Trophoblast cell (in vitro differentiated cells and primary cell): ENCODE results near the gene MTA3.

Experiments used
- DNase-seq, 2 donors: peaks; one replicate each; pipeline ENCODE4 v3.0.0-alpha.2; 2016
- H2AFZ ChIP-seq: 2 replicates; pipeline ENCODE4 v1.6.1; 2013; ENCODE audit warnings: low read length, moderate library complexity, mild to moderate bottlenecking; ENCODE audit not compliant: insufficient read depth, poor library complexity
- H2AK5ac ChIP-seq: 2 replicates; pipeline ENCODE4 v1.6.1; 2013; ENCODE audit warnings: mild to moderate bottlenecking, low read length
- H2BK120ac ChIP-seq: 2 replicates; pipeline ENCODE4 v1.6.1; 2013; ENCODE audit warnings: low read length, mild to moderate bottlenecking, moderate library complexity; ENCODE audit not compliant: insufficient read depth, poor library complexity
- H2BK12ac ChIP-seq: 2 replicates; pipeline ENCODE4 v1.6.1; 2013; ENCODE audit warnings: mild to moderate bottlenecking, low read length, moderate library complexity
- H2BK5ac ChIP-seq: 2 replicates; pipeline ENCODE4 v1.6.1; 2013; ENCODE audit warnings: low read length, low read depth, moderate library complexity, mild to moderate bottlenecking; ENCODE audit not compliant: poor library complexity
- H3K14ac ChIP-seq: 2 replicates; pipeline ENCODE4 v1.6.1; 2013; ENCODE audit warnings: mild to moderate bottlenecking, low read length
- H3K18ac ChIP-seq: 2 replicates; pipeline ENCODE4 v1.6.1; 2013; ENCODE audit warnings: mild to moderate bottlenecking, low read length
- H3K23ac ChIP-seq: 2 replicates; pipeline ENCODE4 v1.6.1; 2013; ENCODE audit warnings: low read length
- H3K27ac ChIP-seq: 2 replicates; pipeline ENCODE4 v1.5.1; 2013; ENCODE audit warnings: low read depth, mild to moderate bottlenecking, inconsistent platforms, low read length, moderate library complexity
- H3K27me3 ChIP-seq: 2 replicates; pipeline ENCODE4 v1.6.1; 2013; ENCODE audit warnings: inconsistent platforms, mild to moderate bottlenecking, low read length, moderate library complexity; ENCODE audit not compliant: insufficient read depth
- H3K36me3 ChIP-seq, 2 experiments: 1 replicate in 1 of 2; 2 replicates in 1 of 2; pipeline ENCODE4 v1.6.1; 2013; ENCODE audit warnings: low read length in 2 of 2, mild to moderate bottlenecking in 2 of 2, moderate library complexity in 1 of 2; ENCODE audit not compliant: insufficient read depth in 2 of 2, control insufficient read depth in 1 of 2
- H3K4ac ChIP-seq: 2 replicates; pipeline ENCODE4 v1.6.1; 2013; ENCODE audit warnings: low read depth, mild to moderate bottlenecking, low read length, moderate library complexity
- H3K4me1 ChIP-seq, 2 experiments: 1 replicate in 1 of 2; 2 replicates in 1 of 2; pipeline ENCODE4 v1.6.1; 2013; ENCODE audit warnings: low read length in 2 of 2, mild to moderate bottlenecking in 2 of 2, moderate library complexity in 1 of 2; ENCODE audit not compliant: insufficient read depth in 2 of 2, control insufficient read depth in 1 of 2
- H3K4me2 ChIP-seq: 2 replicates; pipeline ENCODE4 v1.6.1; 2013; ENCODE audit warnings: inconsistent platforms, mild to moderate bottlenecking, low read length, moderate library complexity
- H3K4me3 ChIP-seq: 2 replicates; pipeline ENCODE4 v1.5.1; 2013; ENCODE audit warnings: mild to moderate bottlenecking, low read depth, low read length, inconsistent platforms
- H3K79me1 ChIP-seq: one replicate; pipeline ENCODE4 v1.6.1; 2013; ENCODE audit warnings: low read length
- H3K79me2 ChIP-seq: 2 replicates; pipeline ENCODE4 v1.6.1; 2013; ENCODE audit warnings: low read length, mild to moderate bottlenecking; ENCODE audit not compliant: control insufficient read depth, insufficient read depth, poor library complexity
- H3K9ac ChIP-seq: 2 replicates; pipeline ENCODE4 v1.6.1; 2013; ENCODE audit warnings: mild to moderate bottlenecking, low read length
- H3K9me3 ChIP-seq: 2 replicates; pipeline ENCODE4 v1.6.1; 2013; ENCODE audit warnings: low read depth, mild to moderate bottlenecking, control low read depth, inconsistent platforms, low read length; ENCODE audit not compliant: insufficient read depth
- H4K12ac ChIP-seq: 2 replicates; pipeline ENCODE4 v1.6.1; 2013; ENCODE audit warnings: low read depth, mild to moderate bottlenecking, low read length, moderate library complexity
- H4K8ac ChIP-seq: 2 replicates; pipeline ENCODE4 v1.6.1; 2013; ENCODE audit warnings: low read depth, mild to moderate bottlenecking, low read length, moderate library complexity
- H4K91ac ChIP-seq: one replicate; pipeline ENCODE4 v1.6.1; 2013; ENCODE audit warnings: low read depth, mild to moderate bottlenecking, low read length, moderate library complexity
- WGBS: extraction: QIAGEN DNeasy Blood & Tissue Kit; methylation state at CpG from one replicate; pipeline ENCODE4 v1.1.7; 2013; ENCODE audit warnings: missing lambda C conversion rate; ENCODE audit not compliant: insufficient read length, insufficient coverage; ENCODE audit errors: extremely low coverage; 5-methylcytosine and 5-hydroxymethylcytosine counted together

Gene MTA3

DNA sequence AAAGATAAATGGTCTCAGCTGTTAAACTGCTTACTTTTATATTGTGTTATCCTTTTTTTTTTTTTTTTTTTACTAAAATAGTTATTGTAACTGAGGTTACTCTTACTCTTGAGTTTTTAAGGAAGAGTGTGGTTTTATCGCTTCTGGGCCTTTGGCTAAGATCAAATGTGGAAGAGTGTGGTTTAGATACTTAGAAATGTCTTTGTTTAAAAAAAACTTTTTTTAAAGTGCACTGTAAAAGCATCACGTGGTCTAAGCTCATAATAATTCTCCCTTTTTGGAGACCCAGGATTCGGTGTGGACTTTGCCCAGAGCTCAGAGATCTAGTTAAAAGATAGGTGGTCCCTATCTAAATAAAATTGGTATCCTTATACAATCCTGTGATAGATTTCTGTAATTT, 207.4 kb downstream of the MTA3 start:
- Histone ChIP-seq H4K91ac (no peak overlapping the region), H3K4me2 (no peak overlapping the region), H3K79me1 (no peaks in the 10 kb centered on the region), H2AFZ (no peak overlapping the region), H4K8ac (no peak overlapping the region), H3K27me3 (no peaks in the 10 kb centered on the region), H3K27ac (no peak overlapping the region), H3K14ac (no peak overlapping the region), H3K23ac (no peak overlapping the region), H3K4me3 (no peak overlapping the region), H3K4me1 (no peaks in the 10 kb centered on the region), H3K79me2 (no peaks in the 10 kb centered on the region), H2AK5ac (no peak overlapping the region), H2BK12ac (no peak overlapping the region), H3K36me3 (peaks cover 0 to 9% of the 10 kb centered on the region in 2 experiments), H4K12ac (no peak overlapping the region), H2BK120ac (no peak overlapping the region), H3K9me3 (peaks cover 5% of the 10 kb centered on the region), H3K18ac (no peak overlapping the region), H2BK5ac (no peak overlapping the region), H3K9ac (no peak overlapping the region), H3K4ac (no peak overlapping the region)
- no CpG with 5 or more reads among the region's 3 CpGs for WGBS
- no peak for DNase-seq

DNA sequence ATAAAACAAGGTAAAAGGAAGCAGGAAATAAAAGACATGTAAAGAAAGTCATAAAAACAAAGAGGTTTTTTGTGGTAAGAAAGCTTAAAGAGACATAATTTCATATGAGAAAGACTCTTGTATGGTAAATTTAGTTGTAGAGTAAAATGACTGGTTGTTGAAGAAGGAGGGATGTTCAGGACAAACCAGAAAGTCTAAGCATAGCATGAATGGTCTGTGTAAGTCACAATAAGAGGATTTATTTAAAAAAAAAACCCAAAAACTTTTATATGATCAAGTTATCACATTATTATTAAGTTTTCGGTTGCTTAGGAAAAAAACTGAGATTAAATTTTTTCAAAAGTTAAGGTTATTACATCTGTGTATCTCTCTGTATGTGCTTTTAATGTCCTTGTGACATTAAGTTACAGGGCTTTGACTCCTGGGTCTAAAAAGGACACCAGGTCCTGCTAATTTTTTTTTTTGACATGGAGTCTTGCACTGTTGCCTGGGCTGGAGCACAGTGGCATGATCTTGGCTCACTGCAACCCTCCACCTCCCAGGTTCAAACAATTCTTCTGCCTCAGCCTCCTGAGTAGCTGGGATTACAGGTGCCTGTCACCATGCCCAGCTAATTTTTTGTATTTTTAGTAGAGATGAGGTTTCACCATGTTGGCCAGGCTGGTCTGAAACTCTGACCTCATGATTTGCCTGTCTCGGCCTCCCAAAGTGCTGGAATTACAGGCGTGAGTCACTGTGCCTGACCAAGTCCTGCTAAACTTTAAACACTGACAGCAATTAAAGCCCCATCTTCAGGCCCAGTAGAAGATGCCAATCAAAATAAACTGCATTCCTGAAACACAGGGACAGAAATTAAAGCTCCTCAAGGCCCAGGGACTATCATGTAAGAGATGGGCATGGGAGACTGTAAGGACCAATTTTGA, 209.7 kb downstream of the MTA3 start:
- H3K4me1 ChIP-seq: no peaks in the 10 kb centered on the region
- no CpG with 5 or more reads among the region's 3 CpGs for WGBS
- no peak overlapping the region for H2AFZ ChIP-seq
- H3K4me2 ChIP-seq: no peak overlapping the region
- no peak overlapping the region for H2AK5ac ChIP-seq
- no peak overlapping the region for H2BK12ac ChIP-seq
- no peak overlapping the region for H3K4me3 ChIP-seq
- H3K9me3 ChIP-seq: peaks cover 7% of the 10 kb centered on the region
- no peak overlapping the region for H3K23ac ChIP-seq
- H3K79me2 ChIP-seq: no peaks in the 10 kb centered on the region
- H3K79me1 ChIP-seq: no peaks in the 10 kb centered on the region
- no peak overlapping the region for H3K14ac ChIP-seq
- no peak overlapping the region for H2BK120ac ChIP-seq
- H3K36me3 ChIP-seq: peaks cover 4 to 12% of the 10 kb centered on the region in 2 experiments
- H4K12ac ChIP-seq: no peak overlapping the region
- H3K27me3 ChIP-seq: no peaks in the 10 kb centered on the region
- H4K91ac ChIP-seq: no peak overlapping the region
- no peak overlapping the region for H3K4ac ChIP-seq
- H3K18ac ChIP-seq: no peak overlapping the region
- no peak overlapping the region for H2BK5ac ChIP-seq
- no peak overlapping the region for H3K27ac ChIP-seq
- no peak overlapping the region for H3K9ac ChIP-seq
- no peak for DNase-seq
- H4K8ac ChIP-seq: no peak overlapping the region

DNA sequence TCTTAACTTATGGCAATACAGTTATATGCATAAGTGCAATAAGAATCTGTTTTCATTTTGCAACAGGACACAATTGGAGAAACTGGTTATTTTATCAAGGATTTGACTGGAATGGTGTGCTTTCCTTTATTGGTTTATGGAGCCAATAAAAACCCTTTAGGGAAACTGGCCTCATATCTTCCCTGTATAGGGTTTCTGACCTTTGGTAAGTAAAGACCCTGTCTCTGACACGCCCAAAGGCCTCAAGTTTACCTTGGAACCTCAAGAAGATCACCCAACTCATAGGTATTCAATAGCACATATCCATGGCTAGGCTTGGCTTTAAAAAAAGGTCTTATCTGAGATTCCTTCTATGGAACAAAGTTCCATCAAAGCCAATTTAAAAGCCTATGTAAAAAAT, 212.7 kb downstream of the MTA3 start:
- H3K9me3 ChIP-seq: peaks cover 11% of the 10 kb centered on the region
- no CpG with 5 or more reads among the region's 1 CpG for WGBS

DNA sequence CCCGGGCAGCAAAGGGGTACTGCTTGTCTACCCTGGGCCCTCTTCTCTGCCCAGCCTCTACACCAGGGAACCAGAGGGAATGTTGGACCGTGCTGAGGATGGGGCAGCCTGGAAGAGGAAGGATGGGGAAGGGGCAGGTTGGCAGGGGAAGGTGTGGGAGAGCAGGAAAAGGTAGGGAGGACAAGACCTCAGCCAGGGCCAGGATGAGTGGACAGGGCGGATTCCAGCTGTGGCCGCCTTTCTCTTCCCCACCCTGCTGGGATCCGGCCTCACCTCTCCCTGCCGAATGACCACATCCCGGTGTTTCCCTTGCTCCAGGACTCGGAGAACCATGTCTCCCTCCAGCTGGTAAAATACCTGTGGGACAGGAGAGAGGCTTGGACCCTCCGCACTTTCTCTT, 215.1 kb downstream of the MTA3 start:
- no peaks in the 10 kb centered on the region for H3K79me2 ChIP-seq
- H3K27me3 ChIP-seq: no peaks in the 10 kb centered on the region
- no peak overlapping the region for H3K18ac ChIP-seq
- H2BK5ac ChIP-seq: no peak overlapping the region
- no peak overlapping the region for H2BK120ac ChIP-seq
- H3K4me2 ChIP-seq: no peak overlapping the region
- H3K14ac ChIP-seq: no peak overlapping the region
- H3K36me3 ChIP-seq: peaks cover 8 to 18% of the 10 kb centered on the region in 2 experiments
- H2AK5ac ChIP-seq: no peak overlapping the region
- H3K4me3 ChIP-seq: no peak overlapping the region
- no peak overlapping the region for H4K8ac ChIP-seq
- H4K12ac ChIP-seq: no peak overlapping the region
- no peak overlapping the region for H4K91ac ChIP-seq
- H3K4ac ChIP-seq: no peak overlapping the region
- no peak overlapping the region for H3K23ac ChIP-seq
- H2BK12ac ChIP-seq: no peak overlapping the region
- no peak overlapping the region for H2AFZ ChIP-seq
- no peak for DNase-seq
- H3K27ac ChIP-seq: no peak overlapping the region
- no peaks in the 10 kb centered on the region for H3K79me1 ChIP-seq
- H3K4me1 ChIP-seq: peaks cover 12 to 14% of the 10 kb centered on the region in 2 experiments
- no peak overlapping the region for H3K9ac ChIP-seq
- no CpG with 5 or more reads among the region's 9 CpGs for WGBS
- H3K9me3 ChIP-seq: peaks cover 11% of the 10 kb centered on the region

More for the DNA sequence above, 212.7 kb downstream of the MTA3 start:
- no peak overlapping the region for H3K18ac ChIP-seq
- H2BK5ac ChIP-seq: no peak overlapping the region
- no peak overlapping the region for H3K4me3 ChIP-seq
- no peaks in the 10 kb centered on the region for H3K79me1 ChIP-seq
- H4K12ac ChIP-seq: no peak overlapping the region
- H3K23ac ChIP-seq: no peak overlapping the region
- H3K9ac ChIP-seq: no peak overlapping the region
- H3K36me3 ChIP-seq: peaks cover 8 to 16% of the 10 kb centered on the region in 2 experiments
- no peak for DNase-seq
- no peak overlapping the region for H2BK120ac ChIP-seq
- no peaks in the 10 kb centered on the region for H3K79me2 ChIP-seq
- no peak overlapping the region for H4K91ac ChIP-seq
- H3K4ac ChIP-seq: no peak overlapping the region
- no peak overlapping the region for H2AFZ ChIP-seq
- H4K8ac ChIP-seq: no peak overlapping the region
- H3K4me2 ChIP-seq: no peak overlapping the region
- no peak overlapping the region for H3K27ac ChIP-seq
- peaks cover 5 to 6% of the 10 kb centered on the region in 2 experiments for H3K4me1 ChIP-seq
- H2AK5ac ChIP-seq: no peak overlapping the region
- no peak overlapping the region for H2BK12ac ChIP-seq
- no peaks in the 10 kb centered on the region for H3K27me3 ChIP-seq
- H3K14ac ChIP-seq: no peak overlapping the region
